ENCODE results near the gene CLPTM1L. TPM values are rescaled to one million over a fixed set of nuclear protein-coding genes. Genes with fewer than 3 reads are reported as not detected.

Gene CLPTM1L
- total and polyA plus RNA-seq, 9 of the 15 experiments (the other 6 are each of a cell fraction or from before 2014, with no cell fraction given): 3.5 to 217 (median 177) TPM

DNA sequence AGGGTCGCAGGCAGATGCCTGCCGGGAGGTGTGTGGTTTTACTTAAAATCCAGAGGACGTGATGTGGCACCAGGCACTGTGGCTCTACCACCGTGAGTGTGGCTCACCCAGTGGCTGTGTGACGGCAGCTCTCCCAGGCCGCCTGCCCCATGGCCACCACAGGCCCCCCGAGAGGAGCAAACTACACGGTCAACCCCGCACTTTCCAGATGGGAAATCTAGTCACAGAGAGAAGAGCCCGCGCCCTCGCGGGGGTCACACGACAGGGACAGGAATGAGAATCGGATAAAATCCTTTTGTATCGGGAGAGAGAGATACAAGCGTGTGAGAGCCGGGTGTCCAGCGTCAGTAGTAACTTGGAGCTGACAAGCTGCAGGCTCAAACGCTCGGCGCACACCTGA, 74.5 kb downstream of the CLPTM1L start (continued):
- TF ChIP-seq, protein P1, sequence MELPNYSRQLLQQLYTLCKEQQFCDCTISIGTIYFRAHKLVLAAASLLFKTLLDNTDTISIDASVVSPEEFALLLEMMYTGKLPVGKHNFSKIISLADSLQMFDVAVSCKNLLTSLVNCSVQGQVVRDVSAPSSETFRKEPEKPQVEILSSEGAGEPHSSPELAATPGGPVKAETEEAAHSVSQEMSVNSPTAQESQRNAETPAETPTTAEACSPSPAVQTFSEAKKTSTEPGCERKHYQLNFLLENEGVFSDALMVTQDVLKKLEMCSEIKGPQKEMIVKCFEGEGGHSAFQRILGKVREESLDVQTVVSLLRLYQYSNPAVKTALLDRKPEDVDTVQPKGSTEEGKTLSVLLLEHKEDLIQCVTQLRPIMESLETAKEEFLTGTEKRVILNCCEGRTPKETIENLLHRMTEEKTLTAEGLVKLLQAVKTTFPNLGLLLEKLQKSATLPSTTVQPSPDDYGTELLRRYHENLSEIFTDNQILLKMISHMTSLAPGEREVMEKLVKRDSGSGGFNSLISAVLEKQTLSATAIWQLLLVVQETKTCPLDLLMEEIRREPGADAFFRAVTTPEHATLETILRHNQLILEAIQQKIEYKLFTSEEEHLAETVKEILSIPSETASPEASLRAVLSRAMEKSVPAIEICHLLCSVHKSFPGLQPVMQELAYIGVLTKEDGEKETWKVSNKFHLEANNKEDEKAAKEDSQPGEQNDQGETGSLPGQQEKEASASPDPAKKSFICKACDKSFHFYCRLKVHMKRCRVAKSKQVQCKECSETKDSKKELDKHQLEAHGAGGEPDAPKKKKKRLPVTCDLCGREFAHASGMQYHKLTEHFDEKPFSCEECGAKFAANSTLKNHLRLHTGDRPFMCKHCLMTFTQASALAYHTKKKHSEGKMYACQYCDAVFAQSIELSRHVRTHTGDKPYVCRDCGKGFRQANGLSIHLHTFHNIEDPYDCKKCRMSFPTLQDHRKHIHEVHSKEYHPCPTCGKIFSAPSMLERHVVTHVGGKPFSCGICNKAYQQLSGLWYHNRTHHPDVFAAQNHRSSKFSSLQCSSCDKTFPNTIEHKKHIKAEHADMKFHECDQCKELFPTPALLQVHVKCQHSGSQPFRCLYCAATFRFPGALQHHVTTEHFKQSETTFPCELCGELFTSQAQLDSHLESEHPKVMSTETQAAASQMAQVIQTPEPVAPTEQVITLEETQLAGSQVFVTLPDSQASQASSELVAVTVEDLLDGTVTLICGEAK (IDR thresholded peaks at IDR 0.05): no peak
- TF ChIP-seq, protein P1 (CRISPR knock-in tag; IDR thresholded peaks at IDR 0.05): no peak
- no peak for TF ChIP-seq SREBF2 (CRISPR knock-in tag; IDR thresholded peaks at IDR 0.05)
- TF ChIP-seq, protein P2, sequence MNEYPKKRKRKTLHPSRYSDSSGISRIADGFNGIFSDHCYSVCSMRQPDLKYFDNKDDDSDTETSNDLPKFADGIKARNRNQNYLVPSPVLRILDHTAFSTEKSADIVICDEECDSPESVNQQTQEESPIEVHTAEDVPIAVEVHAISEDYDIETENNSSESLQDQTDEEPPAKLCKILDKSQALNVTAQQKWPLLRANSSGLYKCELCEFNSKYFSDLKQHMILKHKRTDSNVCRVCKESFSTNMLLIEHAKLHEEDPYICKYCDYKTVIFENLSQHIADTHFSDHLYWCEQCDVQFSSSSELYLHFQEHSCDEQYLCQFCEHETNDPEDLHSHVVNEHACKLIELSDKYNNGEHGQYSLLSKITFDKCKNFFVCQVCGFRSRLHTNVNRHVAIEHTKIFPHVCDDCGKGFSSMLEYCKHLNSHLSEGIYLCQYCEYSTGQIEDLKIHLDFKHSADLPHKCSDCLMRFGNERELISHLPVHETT (CRISPR knock-in tag; conservative IDR thresholded peaks at IDR 0.05 in 1 of 2, IDR thresholded peaks at IDR 0.05 in 1 of 2): no peak
- no peak for TF ChIP-seq MYC (IDR thresholded peaks at IDR 0.05; ENCODE audit: low read depth, low read length)
- TF ChIP-seq MYC (CRISPR knock-in tag; IDR thresholded peaks at IDR 0.05; ENCODE audit: borderline replicate concordance, low read depth): no peak
- TF ChIP-seq, protein P3, sequence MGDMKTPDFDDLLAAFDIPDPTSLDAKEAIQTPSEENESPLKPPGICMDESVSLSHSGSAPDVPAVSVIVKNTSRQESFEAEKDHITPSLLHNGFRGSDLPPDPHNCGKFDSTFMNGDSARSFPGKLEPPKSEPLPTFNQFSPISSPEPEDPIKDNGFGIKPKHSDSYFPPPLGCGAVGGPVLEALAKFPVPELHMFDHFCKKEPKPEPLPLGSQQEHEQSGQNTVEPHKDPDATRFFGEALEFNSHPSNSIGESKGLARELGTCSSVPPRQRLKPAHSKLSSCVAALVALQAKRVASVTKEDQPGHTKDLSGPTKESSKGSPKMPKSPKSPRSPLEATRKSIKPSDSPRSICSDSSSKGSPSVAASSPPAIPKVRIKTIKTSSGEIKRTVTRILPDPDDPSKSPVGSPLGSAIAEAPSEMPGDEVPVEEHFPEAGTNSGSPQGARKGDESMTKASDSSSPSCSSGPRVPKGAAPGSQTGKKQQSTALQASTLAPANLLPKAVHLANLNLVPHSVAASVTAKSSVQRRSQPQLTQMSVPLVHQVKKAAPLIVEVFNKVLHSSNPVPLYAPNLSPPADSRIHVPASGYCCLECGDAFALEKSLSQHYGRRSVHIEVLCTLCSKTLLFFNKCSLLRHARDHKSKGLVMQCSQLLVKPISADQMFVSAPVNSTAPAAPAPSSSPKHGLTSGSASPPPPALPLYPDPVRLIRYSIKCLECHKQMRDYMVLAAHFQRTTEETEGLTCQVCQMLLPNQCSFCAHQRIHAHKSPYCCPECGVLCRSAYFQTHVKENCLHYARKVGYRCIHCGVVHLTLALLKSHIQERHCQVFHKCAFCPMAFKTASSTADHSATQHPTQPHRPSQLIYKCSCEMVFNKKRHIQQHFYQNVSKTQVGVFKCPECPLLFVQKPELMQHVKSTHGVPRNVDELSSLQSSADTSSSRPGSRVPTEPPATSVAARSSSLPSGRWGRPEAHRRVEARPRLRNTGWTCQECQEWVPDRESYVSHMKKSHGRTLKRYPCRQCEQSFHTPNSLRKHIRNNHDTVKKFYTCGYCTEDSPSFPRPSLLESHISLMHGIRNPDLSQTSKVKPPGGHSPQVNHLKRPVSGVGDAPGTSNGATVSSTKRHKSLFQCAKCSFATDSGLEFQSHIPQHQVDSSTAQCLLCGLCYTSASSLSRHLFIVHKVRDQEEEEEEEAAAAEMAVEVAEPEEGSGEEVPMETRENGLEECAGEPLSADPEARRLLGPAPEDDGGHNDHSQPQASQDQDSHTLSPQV (IDR thresholded peaks at IDR 0.05): no peak
- no peak for TF ChIP-seq NR2C2 (CRISPR knock-in tag; IDR thresholded peaks at IDR 0.05)
- TF ChIP-seq NR2C2 (tag; IDR thresholded peaks at IDR 0.05): no peak
- TF ChIP-seq ZNF589 (CRISPR knock-in tag; IDR thresholded peaks at IDR 0.05; ENCODE audit: low read depth): no peak
- no peak for TF ChIP-seq PHF20 (IDR thresholded peaks at IDR 0.05; ENCODE audit: partially characterized antibody)
- TF ChIP-seq ZNF274 (IDR thresholded peaks at IDR 0.05; ENCODE audit: borderline replicate concordance, low read depth, low read length): no peak

Data from K562 (cell line).